ENCODE results near the gene VEGFA.

VEGFA gene

GRCh38 chr6:43743682-43744381 is 26.2 kb upstream of the VEGFA start:
- H3K36me3 ChIP-seq (ENCODE audit: insufficient read depth, low read length), result no peaks in the 10 kb centered on the region
- H3K9me3 ChIP-seq (ENCODE audit: control insufficient read depth, insufficient read depth, low read length), result no peaks in the 10 kb centered on the region
- peaks cover 23% of the 10 kb centered on the region for H3K4me1 ChIP-seq (ENCODE audit: insufficient read depth, low read length)
- H3K9ac ChIP-seq (ENCODE audit: low read depth, low read length), result no peak overlapping the region

- Histone ChIP-seq H3K36me3 (ENCODE audit: insufficient read depth, low read length) (no peaks in the 10 kb centered on the region), H3K4me1 (ENCODE audit: insufficient read depth, low read length) (peaks cover 23% of the 10 kb centered on the region), H3K9me3 (ENCODE audit: control insufficient read depth, insufficient read depth, low read length) (no peaks in the 10 kb centered on the region), H3K9ac (ENCODE audit: low read depth, low read length) (no peak overlapping the region)
Observed at GRCh38 chr6:43744491-43744890, 25.5 kb upstream of the VEGFA start.

- H3K9me3 ChIP-seq (ENCODE audit: control insufficient read depth, insufficient read depth, low read length), result no peaks in the 10 kb centered on the region
- H3K36me3 ChIP-seq (ENCODE audit: insufficient read depth, low read length), result no peaks in the 10 kb centered on the region
- peaks cover 21% of the 10 kb centered on the region for H3K4me1 ChIP-seq (ENCODE audit: insufficient read depth, low read length)
- no peak overlapping the region for H3K9ac ChIP-seq (ENCODE audit: low read depth, low read length)
Observed at GRCh38 chr6:43744931-43745727, 24.9 kb upstream of the VEGFA start.

GRCh38 chr6:43746071-43746470 is 23.9 kb upstream of the VEGFA start:
- no peaks in the 10 kb centered on the region for H3K36me3 ChIP-seq (ENCODE audit: insufficient read depth, low read length)
- no peaks in the 10 kb centered on the region for H3K9me3 ChIP-seq (ENCODE audit: control insufficient read depth, insufficient read depth, low read length)
- no peak overlapping the region for H3K9ac ChIP-seq (ENCODE audit: low read depth, low read length)
- peaks cover 15% of the 10 kb centered on the region for H3K4me1 ChIP-seq (ENCODE audit: insufficient read depth, low read length)

- H3K9ac ChIP-seq (ENCODE audit: low read depth, low read length), result no peak overlapping the region
- no peaks in the 10 kb centered on the region for H3K9me3 ChIP-seq (ENCODE audit: control insufficient read depth, insufficient read depth, low read length)
- peaks cover 15% of the 10 kb centered on the region for H3K4me1 ChIP-seq (ENCODE audit: insufficient read depth, low read length)
- no peaks in the 10 kb centered on the region for H3K36me3 ChIP-seq (ENCODE audit: insufficient read depth, low read length)
Observed at GRCh38 chr6:43746613-43747102, 23.4 kb upstream of the VEGFA start.

- Histone ChIP-seq H3K36me3 (ENCODE audit: insufficient read depth, low read length) (no peaks in the 10 kb centered on the region), H3K9ac (ENCODE audit: low read depth, low read length) (no peak overlapping the region), H3K9me3 (ENCODE audit: control insufficient read depth, insufficient read depth, low read length) (no peaks in the 10 kb centered on the region)
Observed at GRCh38 chr6:43747784-43748183, 22.2 kb upstream of the VEGFA start.

GRCh38 chr6:43748765-43749164 is 21.2 kb upstream of the VEGFA start:
- no peaks in the 10 kb centered on the region for H3K9me3 ChIP-seq (ENCODE audit: control insufficient read depth, insufficient read depth, low read length)
- no peak overlapping the region for H3K9ac ChIP-seq (ENCODE audit: low read depth, low read length)
- H3K4me1 ChIP-seq (ENCODE audit: insufficient read depth, low read length), result peaks cover 15% of the 10 kb centered on the region
- no peaks in the 10 kb centered on the region for H3K36me3 ChIP-seq (ENCODE audit: insufficient read depth, low read length)

More at GRCh38 chr6:43747784-43748183, 22.2 kb upstream of the VEGFA start:
- peaks cover 15% of the 10 kb centered on the region for H3K4me1 ChIP-seq (ENCODE audit: insufficient read depth, low read length)

- no peaks in the 10 kb centered on the region for H3K9me3 ChIP-seq (ENCODE audit: control insufficient read depth, insufficient read depth, low read length)
- H3K4me1 ChIP-seq (ENCODE audit: insufficient read depth, low read length), result peaks cover 12% of the 10 kb centered on the region
- no peak overlapping the region for H3K9ac ChIP-seq (ENCODE audit: low read depth, low read length)
- no peaks in the 10 kb centered on the region for H3K36me3 ChIP-seq (ENCODE audit: insufficient read depth, low read length)
Observed at GRCh38 chr6:43749461-43749860, 20.6 kb upstream of the VEGFA start.

- no peaks in the 10 kb centered on the region for H3K9me3 ChIP-seq (ENCODE audit: control insufficient read depth, insufficient read depth, low read length)
- H3K36me3 ChIP-seq (ENCODE audit: insufficient read depth, low read length), result no peaks in the 10 kb centered on the region
- 0 out of 2 replicates have a peak, but pooled peaks cover 7% of the 10 kb centered on the region for H3K4me1 ChIP-seq (ENCODE audit: insufficient read depth, low read length)
- H3K9ac ChIP-seq (ENCODE audit: low read depth, low read length), result no peak overlapping the region
Observed at GRCh38 chr6:43750622-43751021, 19.4 kb upstream of the VEGFA start.

- Histone ChIP-seq H3K9me3 (ENCODE audit: control insufficient read depth, insufficient read depth, low read length) (no peaks in the 10 kb centered on the region), H3K4me1 (ENCODE audit: insufficient read depth, low read length) (peaks cover 8% of the 10 kb centered on the region; the same call in 1 of the 2 replicates), H3K36me3 (ENCODE audit: insufficient read depth, low read length) (no peaks in the 10 kb centered on the region), H3K9ac (ENCODE audit: low read depth, low read length) (no peak overlapping the region)
Observed at GRCh38 chr6:43753570-43754183, 16.3 kb upstream of the VEGFA start.

GRCh38 chr6:43757966-43758616 is 11.9 kb upstream of the VEGFA start:
- no peak overlapping the region for H3K9ac ChIP-seq (ENCODE audit: low read depth, low read length)
- peaks cover 20% of the 10 kb centered on the region; the same call in 1 of the 2 replicates for H3K4me1 ChIP-seq (ENCODE audit: insufficient read depth, low read length)
- no peaks in the 10 kb centered on the region for H3K36me3 ChIP-seq (ENCODE audit: insufficient read depth, low read length)
- H3K9me3 ChIP-seq (ENCODE audit: control insufficient read depth, insufficient read depth, low read length), result no peaks in the 10 kb centered on the region

- H3K9ac ChIP-seq (ENCODE audit: low read depth, low read length), result no peak overlapping the region
- H3K4me1 ChIP-seq (ENCODE audit: insufficient read depth, low read length), result peaks cover 23% of the 10 kb centered on the region
- no peaks in the 10 kb centered on the region for H3K36me3 ChIP-seq (ENCODE audit: insufficient read depth, low read length)
- H3K9me3 ChIP-seq (ENCODE audit: control insufficient read depth, insufficient read depth, low read length), result no peaks in the 10 kb centered on the region
Observed at GRCh38 chr6:43758617-43759050, 11.4 kb upstream of the VEGFA start.

GRCh38 chr6:43759136-43759906 is 10.7 kb upstream of the VEGFA start:
- Histone ChIP-seq H3K9me3 (ENCODE audit: control insufficient read depth, insufficient read depth, low read length) (no peaks in the 10 kb centered on the region), H3K36me3 (ENCODE audit: insufficient read depth, low read length) (no peaks in the 10 kb centered on the region), H3K9ac (ENCODE audit: low read depth, low read length) (no peak overlapping the region), H3K4me1 (ENCODE audit: insufficient read depth, low read length) (peaks cover 24% of the 10 kb centered on the region)

- no peak overlapping the region for H3K9ac ChIP-seq (ENCODE audit: low read depth, low read length)
- peaks cover 24% of the 10 kb centered on the region for H3K4me1 ChIP-seq (ENCODE audit: insufficient read depth, low read length)
- H3K36me3 ChIP-seq (ENCODE audit: insufficient read depth, low read length), result no peaks in the 10 kb centered on the region
- H3K9me3 ChIP-seq (ENCODE audit: control insufficient read depth, insufficient read depth, low read length), result no peaks in the 10 kb centered on the region
Observed at GRCh38 chr6:43759907-43760206, 10.2 kb upstream of the VEGFA start.
